GM19023 (cell line): ENCODE results near the gene KIF18B.

Experiments
- ATAC-seq: cut with Tn5 transposase; IDR thresholded peaks from one replicate; pipeline ENCODE4 v1.9.1; 2021; ENCODE audit warnings: mild to moderate bottlenecking, moderate library complexity; ENCODE audit not compliant: unreplicated experiment

Gene KIF18B

DNA sequence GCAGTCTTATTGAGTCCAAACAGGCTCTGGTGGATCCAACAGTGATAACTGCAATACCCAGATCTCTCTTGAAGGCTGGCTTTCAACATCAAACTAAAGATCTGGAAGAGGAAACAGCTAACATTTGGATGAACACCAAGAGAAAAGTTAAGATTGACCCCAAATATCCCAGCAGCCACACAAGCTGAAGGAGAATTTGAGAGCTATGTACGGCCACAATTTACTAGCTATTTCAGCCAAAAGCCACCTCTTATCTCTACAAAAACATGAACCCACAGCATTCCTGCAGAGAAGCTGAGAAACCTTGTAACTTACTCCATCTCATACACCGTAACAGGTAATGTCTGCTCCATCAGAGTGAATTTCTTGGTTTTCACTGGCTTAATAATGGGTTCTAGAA lies 62.6 kb downstream of the KIF18B start:
- no peak for ATAC-seq

DNA sequence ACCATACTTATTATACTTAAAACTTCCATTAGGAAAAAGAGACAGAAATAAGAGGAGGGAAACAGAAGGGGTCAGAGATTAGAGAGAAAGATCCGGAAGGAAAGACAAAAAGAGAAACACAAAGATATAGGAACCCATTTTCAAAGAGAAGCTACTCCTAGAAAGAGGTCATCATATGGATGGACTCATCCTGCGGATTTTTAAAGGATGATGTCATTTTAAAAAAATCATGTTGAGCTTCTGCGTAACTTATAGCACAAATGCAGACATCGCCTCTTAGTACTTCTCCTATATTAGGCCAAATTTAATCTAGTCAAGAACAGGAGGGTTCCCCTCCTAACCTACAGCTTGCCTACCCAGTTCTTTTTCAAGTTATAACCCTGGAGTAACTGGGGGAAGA lies 66.4 kb downstream of the KIF18B start:
- no peak for ATAC-seq

- no peak for ATAC-seq
Observed at GRCh38 chr17:44880062-44880461, 67.5 kb downstream of the KIF18B start.

- ATAC-seq = no peak
Observed at GRCh38 chr17:44879376-44879775, 68.2 kb downstream of the KIF18B start.

GRCh38 chr17:44878627-44879221 lies 68.8 kb downstream of the KIF18B start:
- ATAC-seq = no peak

GRCh38 chr17:44877121-44877520 lies 70.5 kb downstream of the KIF18B start:
- no peak for ATAC-seq

- no peak for ATAC-seq
Observed at GRCh38 chr17:44875761-44876160, 71.8 kb downstream of the KIF18B start.
